Astrocyte of the spinal cord (primary cell): ENCODE measurements around the gene ACER3.

Experiments used
- DNase-seq: peaks from one replicate; pipeline ENCODE4 v3.0.0; 2011; ENCODE audit warnings: low read depth, low spot score
- H3K4me3 ChIP-seq: 2 replicates; pipeline ENCODE4 v1.5.1; 2011; ENCODE audit warnings: low read depth, mild to moderate bottlenecking, low read length, moderate library complexity
- in situ Hi-C: cut with HindIII; loops from 2 replicates; pipeline ENCODE4 v1.10.0; 2017; ENCODE audit warnings: low sequenced_read_pairs
- TF ChIP-seq, protein P1 (sequence below): IDR thresholded peaks from 2 replicates; pipeline ENCODE4 v1.5.1; 2012; ENCODE audit warnings: low read depth, mild to moderate bottlenecking, low read length, inconsistent platforms

Gene ACER3

DNA sequence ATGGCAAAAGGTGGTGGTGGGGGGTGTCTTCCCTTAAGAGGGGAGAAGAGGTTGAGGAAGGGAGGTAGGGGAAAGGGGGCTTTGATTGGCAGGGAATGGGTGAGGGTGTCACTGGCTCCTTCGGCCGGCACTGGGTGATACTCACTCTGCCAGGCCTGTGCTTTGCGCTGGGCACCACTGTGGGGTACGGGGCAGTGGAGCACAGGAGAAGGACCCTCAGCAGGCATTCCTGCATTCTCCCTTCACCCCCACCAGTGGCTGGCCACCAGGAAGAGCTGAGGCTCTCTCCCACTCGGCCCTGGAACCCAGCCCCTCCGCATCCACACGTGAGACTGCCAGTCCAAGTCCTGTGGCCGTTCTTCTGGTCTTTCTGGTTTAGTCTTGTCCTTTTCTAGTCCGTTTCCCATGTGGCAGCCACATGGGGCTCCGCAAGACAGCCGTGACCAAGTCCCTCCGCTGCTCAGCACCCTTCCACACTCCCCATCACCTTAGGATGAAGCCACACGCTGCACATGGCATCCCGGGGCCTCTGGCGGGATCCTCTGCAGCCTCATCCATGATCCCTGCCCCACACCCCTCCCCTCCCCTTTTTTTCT, 214.0 kb downstream of the ACER3 start:
- in situ Hi-C loops, result no loop called here
- TF ChIP-seq, protein P1, sequence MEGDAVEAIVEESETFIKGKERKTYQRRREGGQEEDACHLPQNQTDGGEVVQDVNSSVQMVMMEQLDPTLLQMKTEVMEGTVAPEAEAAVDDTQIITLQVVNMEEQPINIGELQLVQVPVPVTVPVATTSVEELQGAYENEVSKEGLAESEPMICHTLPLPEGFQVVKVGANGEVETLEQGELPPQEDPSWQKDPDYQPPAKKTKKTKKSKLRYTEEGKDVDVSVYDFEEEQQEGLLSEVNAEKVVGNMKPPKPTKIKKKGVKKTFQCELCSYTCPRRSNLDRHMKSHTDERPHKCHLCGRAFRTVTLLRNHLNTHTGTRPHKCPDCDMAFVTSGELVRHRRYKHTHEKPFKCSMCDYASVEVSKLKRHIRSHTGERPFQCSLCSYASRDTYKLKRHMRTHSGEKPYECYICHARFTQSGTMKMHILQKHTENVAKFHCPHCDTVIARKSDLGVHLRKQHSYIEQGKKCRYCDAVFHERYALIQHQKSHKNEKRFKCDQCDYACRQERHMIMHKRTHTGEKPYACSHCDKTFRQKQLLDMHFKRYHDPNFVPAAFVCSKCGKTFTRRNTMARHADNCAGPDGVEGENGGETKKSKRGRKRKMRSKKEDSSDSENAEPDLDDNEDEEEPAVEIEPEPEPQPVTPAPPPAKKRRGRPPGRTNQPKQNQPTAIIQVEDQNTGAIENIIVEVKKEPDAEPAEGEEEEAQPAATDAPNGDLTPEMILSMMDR, result no peak
- no peak for DNase-seq
- H3K4me3 ChIP-seq, result no peak overlapping the region

- in situ Hi-C loops, result no loop called here
- TF ChIP-seq, protein P1, result no peak
- no peak for DNase-seq
- H3K4me3 ChIP-seq, result no peak overlapping the region
Observed at GRCh38 chr11:77075425-77075905, 214.7 kb downstream of the ACER3 start.
